Neural progenitor cell (in vitro differentiated cells): ENCODE measurements around the gene DSE.

Experiments used
- CTCF ChIP-seq: fragments of 200-600 bp; sonication (generic); IDR thresholded peaks from 2 replicates; pipeline ENCODE4 v1.5.1; 2017; ENCODE audit warnings: antibody characterized with exemption, mild to moderate bottlenecking
- EZH2 ChIP-seq: fragments of 200-600 bp; sonication (generic); IDR thresholded peaks from 2 replicates; pipeline ENCODE4 v1.6.1; 2017; ENCODE audit warnings: antibody characterized with exemption, mild to moderate bottlenecking, moderate library complexity
- EZH2phosphoT487 ChIP-seq: fragments of 200-600 bp; sonication (generic); IDR thresholded peaks from 2 replicates; pipeline ENCODE4 v1.6.1; 2017; ENCODE audit warnings: antibody characterized with exemption

GRCh38 chr6:116459927-116460326 lies 89.2 kb downstream of the DSE start:
- TF ChIP-seq CTCF: no peak
- no peak for TF ChIP-seq EZH2
- no peak for TF ChIP-seq EZH2phosphoT487
